ENCODE measurements around the gene NKRF. TPM values are rescaled to one million over a fixed set of nuclear protein-coding genes. Genes with fewer than 3 reads are reported as not detected.
A peak's percentile ranks its signal among the peaks of the same experiment; 100 is the strongest.

Gene NKRF
- total RNA-seq, 2 experiments from 2014 or later = 13.7 to 15.4 TPM

DNA sequence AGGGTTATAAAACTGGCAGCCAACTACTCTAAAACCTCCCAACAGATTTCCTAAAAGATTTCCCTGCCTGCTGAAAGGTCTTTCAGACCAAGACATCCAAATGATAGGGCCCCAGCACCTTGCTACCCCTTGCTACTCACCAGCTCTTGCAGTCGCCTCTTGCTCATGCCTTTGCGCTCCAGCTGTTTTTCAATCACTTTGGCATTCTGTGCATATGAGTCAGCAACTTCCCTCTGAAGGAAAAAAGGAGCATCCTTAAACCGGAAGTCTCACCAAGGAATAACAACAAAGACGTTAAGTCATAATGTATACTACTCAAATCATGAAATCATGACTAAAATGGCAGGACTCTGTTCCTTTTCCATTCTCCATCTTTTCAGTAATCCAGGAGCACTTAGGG is 65.0 kb downstream of the NKRF start:
- no peak overlapping the region for H3K4me3 Mint-ChIP-seq
- H3K9me3 Mint-ChIP-seq = no peaks in the 10 kb centered on the region
- no peak for DNase-seq
- H3K27ac Mint-ChIP-seq = no peak overlapping the region
- no peaks in the 10 kb centered on the region for H3K27me3 Mint-ChIP-seq
- H3K4me1 Mint-ChIP-seq = peaks cover 6% of the 10 kb centered on the region
- H3K36me3 Mint-ChIP-seq (ENCODE audit: low read depth) = peaks cover 9% of the 10 kb centered on the region
- POLR2A ChIA-PET = no interaction called here
- CTCF ChIA-PET = no interaction called here

DNA sequence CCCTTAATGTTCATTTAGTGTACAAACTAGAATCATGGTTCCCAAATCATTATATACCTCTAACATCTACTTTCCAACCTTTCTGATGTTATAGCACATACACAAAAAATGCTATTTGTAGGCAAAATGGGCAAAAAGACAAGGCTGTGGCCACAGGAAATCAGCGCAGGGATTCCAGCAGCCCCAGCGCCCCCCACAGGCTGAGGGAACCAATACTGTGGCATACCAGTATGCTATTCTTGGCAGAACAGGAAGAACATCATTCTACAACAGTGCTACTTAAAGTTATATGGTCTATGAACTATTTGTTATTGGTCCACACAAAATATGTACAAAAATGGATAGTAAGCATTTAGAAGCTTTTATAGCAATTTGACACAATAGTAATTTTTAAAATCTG is 66.4 kb downstream of the NKRF start:
- no peaks in the 10 kb centered on the region for H3K9me3 Mint-ChIP-seq

More for the DNA sequence above, 66.4 kb downstream of the NKRF start:
- Mint-ChIP-seq H3K4me3 (no peak overlapping the region), H3K27ac (no peak overlapping the region), H3K27me3 (no peaks in the 10 kb centered on the region), H3K36me3 (ENCODE audit: low read depth) (peaks cover 9% of the 10 kb centered on the region), H3K4me1 (peaks cover 6% of the 10 kb centered on the region)
- POLR2A ChIA-PET = no interaction called here
- CTCF ChIA-PET = no interaction called here
- DNase-seq = no peak

Small RNA genes lying within 50 kb of the gene (microRNA-seq; reads per million reads assigned to microRNA genes)
- gene MIR766 (ENCODE audit: borderline microRNAs expressed, borderline replicate concordance) = 120 reads per million, percentile 71 among the genes with 10 or more reads in this experiment

Other genes with a start within 250 kb of the NKRF start
- 1 to 10 TPM; 3.3 to 4.0 TPM for gene SLC25A43, start 207.1 kb downstream of the NKRF start, total RNA-seq
- gene SLC25A5, start 138.0 kb downstream of the NKRF start, total RNA-seq = 100 to 1,000 TPM; 425 to 426 TPM
- gene STEEP1, start 41.0 kb downstream of the NKRF start, total RNA-seq = 10 to 100 TPM; 21.0 to 22.9 TPM
- gene UBE2A, start 31.9 kb downstream of the NKRF start, total RNA-seq = 10 to 100 TPM; 72.3 to 77.3 TPM
- gene SEPTIN6, start 86.7 kb upstream of the NKRF start, total RNA-seq = 100 to 1,000 TPM; 298 to 329 TPM
- 1 to 10 TPM; 3.1 to 3.3 TPM for gene SOWAHD, start 152.2 kb upstream of the NKRF start, total RNA-seq
- 1,000 to 10,000 TPM; 1,629 to 1,903 TPM for gene RPL39, start 185.2 kb upstream of the NKRF start, total RNA-seq
- 10 to 100 TPM; 11.8 to 12.3 TPM for gene UPF3B, start 246.5 kb upstream of the NKRF start, total RNA-seq

All from activated CD4-positive, alpha-beta T cell treated with anti-CD3 and anti-CD28 coated beads, Interleukin-2, amount 10 ng/mL, durations not matched to agents 7 days and 5 days (primary cell).